PC-3 (cell line): Measurements from ENCODE around the gene PLCL1. TPM values are rescaled to one million over a fixed set of nuclear protein-coding genes. Genes with fewer than 3 reads are reported as not detected.

Experiments
- ATAC-seq: fragments of 200-7000 bp; cut with Tn5 transposase; 2 replicates; pipeline ENCODE4 v1.9.1; 2020; ENCODE audit warnings: mild to moderate bottlenecking, moderate library complexity
- BruUV-seq: library from RNA; stranded (reverse); fragments of 400-500 nt; replicated peaks from 2 replicates; lab custom pipeline; 2021; lab: Mats Ljungman, UMichigan
- CTCF ChIA-PET: fragments of 300-600 bp; sonication (Branson Sonifier 250); formaldehyde crosslinking; loops from one replicate; lab custom pipeline; 2022; ENCODE audit warnings: antibody characterized with exemption; lab: Charles Lee
- POLR2A ChIA-PET: fragments of 300-600 bp; sonication (Branson Sonifier 250); formaldehyde crosslinking; loops from one replicate; lab custom pipeline; 2022; ENCODE audit warnings: antibody characterized with exemption; ENCODE audit not compliant: unreplicated experiment; lab: Charles Lee
- DNase-seq: peaks from one replicate; pipeline ENCODE4 v3.0.0-alpha.2; 2015
- H2AFZ ChIP-seq: fragments of 300-600 bp; sonication (generic); 2 replicates; pipeline ENCODE4 v1.6.0; 2016; ENCODE audit warnings: antibody characterized with exemption, low read length
- H3F3A ChIP-seq: fragments of 300-600 bp; sonication (generic); one replicate; pipeline ENCODE4 v1.6.0; 2017; ENCODE audit warnings: antibody characterized with exemption, low read length, control low read depth, mild to moderate bottlenecking; ENCODE audit not compliant: unreplicated experiment
- H3K27ac ChIP-seq: fragments of 300-600 bp; sonication (generic); 2 replicates; pipeline ENCODE4 v1.5.1; 2016; ENCODE audit warnings: mild to moderate bottlenecking, low read length
- H3K27me3 ChIP-seq: fragments of 300-600 bp; sonication (generic); 2 replicates; pipeline ENCODE4 v1.6.1; 2016; ENCODE audit warnings: low read length, mixed read lengths
- H3K36me3 ChIP-seq: fragments of 300-600 bp; sonication (generic); 2 replicates; pipeline ENCODE4 v1.6.1; 2016; ENCODE audit warnings: low read depth, mixed run types, low read length, mixed read lengths
- H3K4me1 ChIP-seq: fragments of 300-600 bp; sonication (generic); 2 replicates; pipeline ENCODE4 v1.5.1; 2016; ENCODE audit warnings: low read length; ENCODE audit not compliant: insufficient read depth
- H3K4me2 ChIP-seq: fragments of 300-600 bp; sonication (generic); 2 replicates; pipeline ENCODE4 v1.6.0; 2016; ENCODE audit warnings: low read length
- H3K4me3 ChIP-seq: fragments of 300-600 bp; sonication (generic); 2 replicates; pipeline ENCODE4 v1.5.1; 2016; ENCODE audit warnings: mild to moderate bottlenecking, low read length, mixed read lengths
- H3K79me2 ChIP-seq: fragments of 300-600 bp; sonication (generic); 2 replicates; pipeline ENCODE4 v1.6.1; 2017; ENCODE audit warnings: low read length, mixed read lengths
- H3K9ac ChIP-seq: fragments of 300-600 bp; sonication (generic); 2 replicates; pipeline ENCODE4 v1.6.0; 2016; ENCODE audit warnings: mild to moderate bottlenecking, low read length
- H3K9me2 ChIP-seq: fragments of 300-600 bp; sonication (generic); replicated peaks from 2 replicates; pipeline ENCODE4 v1.6.1; 2016; ENCODE audit warnings: mixed run types, low read length, mixed read lengths
- H3K9me3 ChIP-seq: fragments of 300-600 bp; sonication (generic); 2 replicates; pipeline ENCODE4 v1.6.1; 2016; ENCODE audit warnings: low read length, mixed read lengths
- H4K20me1 ChIP-seq: fragments of 300-600 bp; sonication (generic); 2 replicates; pipeline ENCODE4 v1.6.1; 2016; ENCODE audit warnings: low read length, mixed read lengths
- EZH2 ChIP-seq: fragments of 300-600 bp; sonication (generic); IDR thresholded peaks from one replicate; pipeline ENCODE4 v1.6.1; 2017; ENCODE audit warnings: antibody characterized with exemption, mild to moderate bottlenecking, low read length; ENCODE audit not compliant: unreplicated experiment
- EZH2phosphoT487 ChIP-seq: fragments of 300-600 bp; sonication (generic); IDR thresholded peaks from 2 replicates; pipeline ENCODE4 v1.6.1; 2018; ENCODE audit warnings: mild to moderate bottlenecking, antibody characterized with exemption, low read length, borderline replicate concordance
- intact Hi-C: fragments of 100-400 bp; cut with micrococcal nuclease; formaldehyde crosslinking; loops from 2 replicates; pipeline ENCODE4 v1.9.0; 2023
- total RNA-seq: library from RNA; depleted of rRNA; stranded (reverse); fragments of >200 nt; gene quantifications from 2 replicates; pipeline ENCODE4 v1.2.3, GENCODE V29; 2014
- TF ChIP-seq, protein P1 (sequence below): fragments of 300-600 bp; sonication (generic); conservative IDR thresholded peaks from 2 replicates; pipeline ENCODE4 v1.5.1; 2017; ENCODE audit warnings: antibody characterized with exemption, low read depth, mild to moderate bottlenecking, low read length

The PLCL1 gene
- total RNA-seq, 1 experiment from 2014 or later: not detected

- Histone ChIP-seq H2AFZ (no peak overlapping the region), H3K79me2 (no peaks in the 10 kb centered on the region), H3F3A (no peaks in the 10 kb centered on the region), H3K4me1 (no peaks in the 10 kb centered on the region), H3K36me3 (no peaks in the 10 kb centered on the region), H3K4me3 (no peak overlapping the region), H3K9ac (no peak overlapping the region), H3K9me3 (no peaks in the 10 kb centered on the region), H3K9me2 (no peaks in the 10 kb centered on the region), H3K4me2 (no peak overlapping the region), H3K27ac (no peak overlapping the region), H4K20me1 (no peaks in the 10 kb centered on the region), H3K27me3 (no peaks in the 10 kb centered on the region)
- DNase-seq (no peak), ATAC-seq (no peak)
- ChIA-PET CTCF (no interaction called here), POLR2A (no interaction called here)
- intact Hi-C loops: no loop called here
- no peak for TF ChIP-seq EZH2
- no TSS peak for BruUV-seq
Observed at GRCh38 chr2:197759625-197760292, 44.6 kb upstream of the PLCL1 start.

GRCh38 chr2:197760293-197760657 lies 44.1 kb upstream of the PLCL1 start:
- Histone ChIP-seq H3K9ac (no peak overlapping the region), H2AFZ (no peak overlapping the region), H3K4me1 (no peaks in the 10 kb centered on the region), H3F3A (no peaks in the 10 kb centered on the region), H3K27me3 (no peaks in the 10 kb centered on the region), H3K27ac (no peak overlapping the region), H4K20me1 (no peaks in the 10 kb centered on the region), H3K9me3 (no peaks in the 10 kb centered on the region), H3K36me3 (no peaks in the 10 kb centered on the region), H3K79me2 (no peaks in the 10 kb centered on the region), H3K4me3 (no peak overlapping the region), H3K9me2 (no peaks in the 10 kb centered on the region), H3K4me2 (no peak overlapping the region)
- intact Hi-C loops: no loop called here
- TF ChIP-seq, protein P1, sequence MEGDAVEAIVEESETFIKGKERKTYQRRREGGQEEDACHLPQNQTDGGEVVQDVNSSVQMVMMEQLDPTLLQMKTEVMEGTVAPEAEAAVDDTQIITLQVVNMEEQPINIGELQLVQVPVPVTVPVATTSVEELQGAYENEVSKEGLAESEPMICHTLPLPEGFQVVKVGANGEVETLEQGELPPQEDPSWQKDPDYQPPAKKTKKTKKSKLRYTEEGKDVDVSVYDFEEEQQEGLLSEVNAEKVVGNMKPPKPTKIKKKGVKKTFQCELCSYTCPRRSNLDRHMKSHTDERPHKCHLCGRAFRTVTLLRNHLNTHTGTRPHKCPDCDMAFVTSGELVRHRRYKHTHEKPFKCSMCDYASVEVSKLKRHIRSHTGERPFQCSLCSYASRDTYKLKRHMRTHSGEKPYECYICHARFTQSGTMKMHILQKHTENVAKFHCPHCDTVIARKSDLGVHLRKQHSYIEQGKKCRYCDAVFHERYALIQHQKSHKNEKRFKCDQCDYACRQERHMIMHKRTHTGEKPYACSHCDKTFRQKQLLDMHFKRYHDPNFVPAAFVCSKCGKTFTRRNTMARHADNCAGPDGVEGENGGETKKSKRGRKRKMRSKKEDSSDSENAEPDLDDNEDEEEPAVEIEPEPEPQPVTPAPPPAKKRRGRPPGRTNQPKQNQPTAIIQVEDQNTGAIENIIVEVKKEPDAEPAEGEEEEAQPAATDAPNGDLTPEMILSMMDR: no peak
- TF ChIP-seq EZH2: no peak
- no peak for TF ChIP-seq EZH2phosphoT487
- BruUV-seq: no TSS peak
- ATAC-seq (no peak), DNase-seq (no peak)
- ChIA-PET POLR2A (no interaction called here), CTCF (no interaction called here)

- intact Hi-C loops: loop anchor here (1.0 to 5.0 kb wide), 5 partner anchors 71 to 449 kb away; partner anchors contain the start of gene HSPE1
- ATAC-seq (no peak), DNase-seq (peak; percentile 66)
- Histone ChIP-seq H3K79me2 (no peaks in the 10 kb centered on the region), H3F3A (no peaks in the 10 kb centered on the region), H3K4me2 (no peak overlapping the region), H3K9me2 (no peaks in the 10 kb centered on the region), H4K20me1 (no peaks in the 10 kb centered on the region), H3K36me3 (no peaks in the 10 kb centered on the region), H3K4me3 (no peak overlapping the region), H3K9ac (no peak overlapping the region), H3K4me1 (no peaks in the 10 kb centered on the region), H2AFZ (no peak overlapping the region), H3K27me3 (no peaks in the 10 kb centered on the region), H3K9me3 (no peaks in the 10 kb centered on the region), H3K27ac (no peak overlapping the region)
- ChIA-PET POLR2A (no interaction called here), CTCF (no interaction called here)
- no TSS peak for BruUV-seq
- TF ChIP-seq, protein P1: peak; percentile 89
- TF ChIP-seq EZH2phosphoT487: no peak
- TF ChIP-seq EZH2: no peak
Observed at GRCh38 chr2:197777823-197778407, 26.5 kb upstream of the PLCL1 start.
